Kasumi-1 (cell line): ENCODE measurements around the gene CYB561D1.

Experiments used
- DNase-seq, 2 experiments: peaks; one replicate each; lab custom pipeline; 2025; lab: John Stamatoyannopoulos, UW

The CYB561D1 gene

DNA sequence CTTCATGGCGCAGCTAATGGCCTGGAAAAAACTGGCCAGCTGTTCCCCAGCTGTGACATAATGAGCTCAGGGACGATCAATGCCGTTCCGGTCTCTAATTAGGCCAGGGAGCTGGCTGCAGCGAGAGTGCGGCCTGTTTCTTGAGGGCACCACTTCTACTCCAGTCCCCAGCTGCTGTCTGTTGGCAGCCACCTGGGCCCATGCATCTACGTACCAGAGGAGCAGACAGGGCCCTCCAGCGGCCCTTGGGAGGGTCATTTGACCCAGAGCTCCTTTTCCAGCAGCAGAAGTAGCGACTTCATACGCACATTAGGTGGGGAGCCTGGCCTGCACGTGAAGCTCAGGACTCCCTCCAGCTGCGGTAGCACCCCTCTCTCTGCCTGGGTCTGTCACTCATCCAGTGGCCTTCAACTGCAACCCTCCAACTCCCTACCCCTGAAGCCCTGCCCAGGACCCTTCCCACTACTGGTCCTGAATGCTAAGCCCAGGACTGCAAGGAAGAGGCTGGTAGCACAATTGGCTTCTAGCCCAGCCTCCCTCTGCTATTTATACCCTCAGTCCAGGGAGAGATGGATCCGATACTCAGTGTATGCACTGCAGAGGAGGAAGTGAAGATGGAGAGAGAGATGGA is 36.7 kb downstream of the CYB561D1 start:
- DNase-seq = no peak

DNA sequence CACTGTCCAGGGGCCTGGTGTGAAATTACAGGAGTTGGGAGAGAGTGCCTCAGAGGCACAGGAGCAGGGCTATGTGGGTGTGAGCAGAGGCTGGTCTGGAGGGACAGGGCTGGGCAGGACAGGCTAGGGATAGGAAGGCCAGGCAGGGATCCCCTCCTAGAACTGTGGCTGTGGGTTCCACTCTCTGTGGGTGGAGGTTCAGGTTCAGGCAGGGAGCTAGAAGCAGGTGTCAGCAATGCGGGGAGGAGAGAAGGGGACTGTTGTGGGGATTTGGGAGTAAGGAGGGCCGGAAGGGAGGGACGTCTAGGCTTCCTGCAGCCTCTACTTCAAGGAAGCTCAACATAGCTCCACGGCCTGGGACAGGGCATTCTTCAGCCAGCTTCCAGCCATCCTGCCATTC is 37.5 kb downstream of the CYB561D1 start:
- DNase-seq = no peak

DNA sequence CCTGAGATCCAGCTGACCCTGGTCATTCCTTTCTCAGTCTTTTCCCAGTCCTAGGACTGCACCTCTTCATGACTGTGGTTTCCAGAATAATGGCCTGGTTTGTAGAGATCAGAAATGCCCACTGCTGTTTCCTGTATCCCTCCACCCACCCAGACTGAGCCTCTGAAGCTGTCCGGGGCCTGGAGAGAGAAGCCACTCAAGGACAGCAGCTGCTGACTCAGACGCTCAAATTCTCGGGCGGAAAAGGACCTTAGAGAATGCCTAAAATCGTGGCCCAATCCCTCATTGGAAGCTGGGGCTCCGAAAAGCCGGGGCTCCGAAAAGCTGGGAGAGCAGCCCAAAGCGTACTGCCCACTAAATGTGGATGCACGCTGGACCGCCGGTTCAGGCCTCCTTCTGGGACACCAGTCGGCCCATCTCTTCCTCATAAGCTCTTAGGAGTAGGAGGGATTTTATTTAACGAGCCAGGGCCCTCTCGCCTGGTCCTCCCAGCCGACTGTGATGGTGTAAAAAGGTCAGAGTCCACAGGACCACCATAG is 38.0 kb downstream of the CYB561D1 start:
- DNase-seq = no peak

DNA sequence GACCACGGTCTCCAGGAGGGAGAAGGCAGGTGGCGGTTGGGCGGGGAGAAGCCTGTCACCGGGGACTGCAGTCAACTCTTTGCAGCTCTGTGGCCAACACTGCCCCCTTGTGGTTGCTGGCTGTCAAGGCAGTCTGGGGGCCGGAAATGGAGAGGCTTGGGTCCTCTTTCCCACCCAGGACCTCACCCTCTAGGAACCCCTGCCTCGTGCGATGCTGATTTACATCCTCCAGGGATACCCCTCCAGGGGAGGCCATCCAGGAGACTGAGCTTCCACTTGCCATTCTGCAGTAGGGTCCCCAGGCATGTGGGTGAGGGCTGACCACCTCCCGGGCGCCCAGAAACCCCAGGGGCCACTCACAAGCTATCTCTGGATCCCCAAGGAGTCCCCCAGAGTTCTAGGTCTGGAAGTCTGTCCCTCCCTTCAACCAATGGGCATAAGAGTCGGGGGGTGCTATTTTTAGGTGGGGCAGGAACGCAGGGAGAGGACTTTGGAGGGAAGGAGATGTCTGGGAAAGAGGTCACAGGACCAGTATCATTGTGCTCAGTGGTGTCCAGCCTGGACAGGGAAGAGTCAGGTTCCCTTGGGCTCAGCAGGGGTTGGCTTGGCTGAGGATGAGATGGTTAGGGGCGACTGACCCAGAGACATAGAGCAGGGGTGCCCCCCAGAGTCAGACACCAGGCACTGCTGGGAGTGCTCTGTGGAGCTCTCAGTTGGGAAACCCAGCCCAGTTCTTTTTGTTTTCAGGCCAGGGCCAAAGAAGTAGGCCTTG is 38.7 kb downstream of the CYB561D1 start:
- DNase-seq = peak; percentile 79 to 86

DNA sequence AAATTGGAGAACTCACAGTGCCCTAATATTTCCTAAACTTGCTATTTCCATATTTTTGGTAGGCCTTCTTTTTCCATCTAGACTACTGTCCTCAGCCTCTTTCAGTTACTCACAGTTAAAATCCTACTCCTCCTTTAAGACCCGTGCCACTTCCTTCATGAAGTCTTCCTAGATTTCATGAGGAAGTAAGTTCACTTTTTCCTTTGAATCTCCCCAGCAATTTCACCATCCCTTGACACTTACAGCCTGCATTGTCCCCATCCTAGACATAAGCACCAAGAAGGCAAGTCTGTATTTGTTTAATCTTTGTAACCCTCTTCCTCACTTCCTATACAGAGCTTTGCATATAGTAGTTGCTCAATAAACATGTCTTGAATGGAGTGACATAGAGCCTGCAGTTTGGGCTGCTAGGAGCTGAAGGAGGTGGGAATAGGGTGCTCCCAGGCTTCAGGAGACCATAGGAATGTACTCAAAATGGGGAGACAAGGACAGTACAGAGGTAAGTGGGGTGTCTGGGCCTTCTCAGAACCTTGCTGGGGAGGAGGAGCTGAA is 40.5 kb downstream of the CYB561D1 start:
- DNase-seq = no peak

DNA sequence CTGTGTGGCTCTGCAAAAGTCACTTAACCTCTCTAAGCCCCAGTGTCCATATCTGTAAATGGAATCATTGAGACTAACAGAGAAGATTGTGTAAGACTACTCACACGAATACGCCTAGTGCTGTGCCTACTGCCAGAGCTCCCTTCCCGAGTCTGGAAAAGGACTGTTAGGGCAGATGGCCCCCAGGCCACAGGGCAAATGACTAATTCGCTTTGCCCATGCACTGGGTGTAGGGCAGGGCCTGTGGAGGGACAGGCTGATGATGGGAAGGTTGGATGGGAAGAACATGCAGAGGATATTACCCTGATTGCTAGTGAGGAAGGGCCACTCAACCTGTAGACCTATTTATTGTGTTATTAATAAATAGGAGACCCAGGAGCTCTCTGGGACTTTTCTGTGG is 41.6 kb downstream of the CYB561D1 start:
- no peak for DNase-seq

DNA sequence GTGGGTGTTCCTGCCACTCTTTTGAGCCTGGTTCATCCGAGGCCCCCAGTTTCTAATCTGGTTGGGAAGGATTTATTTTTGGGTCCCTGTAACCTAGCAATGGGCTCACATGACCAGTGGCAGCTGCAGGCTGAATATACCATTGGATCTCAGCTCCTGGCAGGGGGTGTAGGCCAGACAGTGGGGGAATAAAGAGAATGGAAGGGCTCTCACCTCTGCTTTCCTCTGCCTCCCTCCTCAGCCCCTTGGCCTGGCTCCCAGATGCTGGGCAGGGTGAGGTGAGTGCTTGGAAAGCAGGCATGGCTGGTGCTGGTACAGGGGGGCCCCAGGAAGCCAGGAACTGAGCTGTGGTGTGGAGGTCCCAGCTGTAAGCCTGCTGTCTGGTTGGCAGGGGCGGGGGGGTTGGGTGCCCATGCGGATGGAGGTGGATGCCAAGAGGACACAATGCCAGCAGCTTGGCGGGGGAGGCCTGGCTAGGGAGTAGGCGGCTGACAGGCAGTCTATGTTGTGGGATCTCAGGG is 42.1 kb downstream of the CYB561D1 start:
- no peak for DNase-seq

DNA sequence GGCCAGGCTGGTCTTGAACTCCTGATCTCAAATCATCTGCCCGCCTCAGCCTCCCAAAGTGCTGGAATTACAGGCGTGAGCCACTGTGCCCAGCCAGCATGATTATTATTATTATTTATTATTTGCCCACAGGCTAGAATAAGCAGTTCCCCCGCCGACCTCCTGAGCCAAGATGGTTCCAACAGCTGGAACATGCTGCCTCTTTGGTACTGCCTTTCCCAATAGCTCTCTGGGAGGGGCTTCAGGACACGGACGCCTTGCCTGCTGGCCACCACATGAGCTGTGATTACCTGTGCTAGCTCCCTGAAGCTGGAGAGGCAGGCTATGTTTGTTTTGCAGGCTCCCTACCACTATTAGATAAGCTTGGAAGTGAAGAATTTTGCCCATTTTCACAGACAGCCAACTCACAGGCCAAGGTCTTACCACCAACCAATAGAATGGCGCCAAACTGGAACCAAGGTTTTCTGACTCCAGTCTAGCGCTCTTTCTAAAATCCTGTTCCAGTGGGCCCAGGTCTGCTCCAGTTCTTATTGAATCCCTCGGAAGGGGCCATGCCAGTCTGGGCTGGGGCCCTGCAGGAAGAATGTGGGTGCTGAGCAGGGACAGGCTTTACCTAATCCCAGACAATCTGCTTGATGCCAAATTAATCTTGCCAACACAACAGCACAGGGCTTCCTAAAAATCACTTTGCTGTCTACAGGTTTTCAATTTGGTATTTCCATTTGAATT is 43.7 kb downstream of the CYB561D1 start:
- DNase-seq = no peak

DNA sequence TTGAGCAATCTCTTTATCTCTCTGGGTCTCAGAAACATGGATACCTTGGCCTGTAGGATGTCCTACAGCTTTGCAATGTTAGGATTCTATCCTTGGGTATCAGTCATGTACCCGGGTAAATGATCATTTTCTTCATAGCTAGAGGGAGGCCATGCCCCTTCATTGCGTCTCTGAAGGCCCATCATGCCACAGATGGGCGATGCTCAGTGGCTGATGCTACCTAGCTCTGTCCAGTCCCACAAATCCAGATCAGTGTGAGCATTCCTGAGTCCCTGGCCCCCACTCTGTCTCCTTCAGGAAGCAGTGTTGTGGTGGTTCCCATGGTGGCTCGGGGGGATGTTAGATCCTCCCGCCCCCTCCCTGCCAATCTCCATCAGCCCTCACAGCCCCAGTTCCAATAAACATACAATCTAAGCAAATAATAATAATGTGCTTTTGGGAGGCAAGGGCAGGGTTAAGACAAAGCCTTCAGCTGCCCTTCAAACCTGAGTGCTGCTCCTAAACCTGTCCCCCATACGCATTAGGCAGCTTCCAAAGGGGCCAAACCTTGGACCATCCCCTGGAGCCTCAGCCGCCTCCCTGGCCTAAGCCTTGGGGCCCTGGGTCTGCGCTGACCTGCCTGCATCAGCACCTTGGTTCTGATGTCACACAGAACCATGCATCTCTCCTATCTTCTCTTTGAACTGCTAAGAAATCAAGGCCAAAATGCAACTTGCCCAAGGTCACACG is 45.1 kb downstream of the CYB561D1 start:
- no peak for DNase-seq

DNA sequence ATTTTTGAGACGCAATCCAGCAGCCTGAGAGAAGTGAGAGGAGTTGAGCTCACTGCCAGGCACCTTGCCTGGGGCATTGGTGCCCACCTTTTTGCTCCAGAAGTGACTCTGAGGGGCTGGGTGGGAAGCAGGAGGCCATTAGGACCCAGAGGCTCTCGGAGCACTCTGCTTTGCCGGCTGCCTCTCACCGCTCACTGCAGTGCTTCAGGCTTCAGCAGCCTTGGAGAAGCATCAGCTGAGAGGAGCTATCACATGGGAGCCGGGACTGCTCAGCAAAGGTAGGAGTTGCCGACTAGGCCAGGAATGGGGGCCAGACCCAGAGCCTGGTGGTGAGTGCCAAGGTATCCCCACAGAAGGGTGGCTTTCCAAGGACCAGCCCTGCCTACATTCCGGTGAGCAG is 45.8 kb downstream of the CYB561D1 start, which contains the start of gene GPR61:
Gene GPR61, plus strand, starts transcription at position 197 of the 400 bp plus-strand sequence. CDS start 3,151 bp downstream, outside the sequence.
- DNase-seq = no peak

DNA sequence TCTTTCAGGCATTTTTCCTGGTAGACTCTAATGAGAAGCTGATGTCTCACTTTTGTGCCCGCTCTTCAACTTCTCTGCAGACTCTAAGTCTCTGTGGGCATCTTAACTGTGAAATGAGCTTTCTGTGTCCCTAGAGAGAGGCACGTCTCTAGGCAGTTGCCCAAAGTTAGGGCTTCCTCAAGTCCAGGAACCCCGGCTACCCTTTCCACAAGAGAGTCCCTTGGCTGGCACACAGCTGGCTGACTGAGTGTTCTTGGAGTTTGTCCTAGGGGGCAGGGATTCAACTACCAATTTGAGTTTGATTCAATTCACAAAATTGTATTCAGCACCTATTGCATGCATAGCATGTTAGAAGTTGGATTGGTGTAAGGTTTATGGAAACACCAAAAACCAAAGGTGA is 47.2 kb downstream of the CYB561D1 start:
- DNase-seq = no peak

DNA sequence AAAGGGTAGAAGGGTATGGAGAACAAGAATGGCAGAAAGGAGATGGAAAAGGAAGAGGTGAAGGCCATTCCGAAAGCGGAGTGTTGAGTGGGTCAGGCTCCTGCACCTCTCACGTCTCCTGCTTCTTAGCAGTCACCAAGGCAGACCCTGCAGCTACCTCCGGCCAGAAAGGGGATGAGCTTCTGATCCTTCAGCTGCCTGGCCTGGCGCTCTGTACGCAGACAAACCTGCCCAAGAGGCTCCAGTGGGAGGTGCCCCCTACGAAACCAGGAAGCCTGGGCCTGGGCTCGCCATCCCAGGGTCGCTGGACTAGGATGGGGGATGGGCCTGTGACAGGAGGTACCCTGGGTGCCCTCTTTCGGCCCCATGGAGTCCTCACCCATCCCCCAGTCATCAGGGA is 48.8 kb downstream of the CYB561D1 start:
- DNase-seq = no peak

DNA sequence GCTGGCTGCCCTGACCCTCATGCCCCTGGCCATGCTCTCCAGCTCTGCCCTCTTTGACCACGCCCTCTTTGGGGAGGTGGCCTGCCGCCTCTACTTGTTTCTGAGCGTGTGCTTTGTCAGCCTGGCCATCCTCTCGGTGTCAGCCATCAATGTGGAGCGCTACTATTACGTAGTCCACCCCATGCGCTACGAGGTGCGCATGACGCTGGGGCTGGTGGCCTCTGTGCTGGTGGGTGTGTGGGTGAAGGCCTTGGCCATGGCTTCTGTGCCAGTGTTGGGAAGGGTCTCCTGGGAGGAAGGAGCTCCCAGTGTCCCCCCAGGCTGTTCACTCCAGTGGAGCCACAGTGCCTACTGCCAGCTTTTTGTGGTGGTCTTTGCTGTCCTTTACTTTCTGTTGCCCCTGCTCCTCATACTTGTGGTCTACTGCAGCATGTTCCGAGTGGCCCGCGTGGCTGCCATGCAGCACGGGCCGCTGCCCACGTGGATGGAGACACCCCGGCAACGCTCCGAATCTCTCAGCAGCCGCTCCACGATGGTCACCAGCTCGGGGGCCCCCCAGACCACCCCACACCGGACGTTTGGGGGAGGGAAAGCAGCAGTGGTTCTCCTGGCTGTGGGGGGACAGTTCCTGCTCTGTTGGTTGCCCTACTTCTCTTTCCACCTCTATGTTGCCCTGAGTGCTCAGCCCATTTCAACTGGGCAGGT is 49.5 kb downstream of the CYB561D1 start:
- DNase-seq = no peak

DNA sequence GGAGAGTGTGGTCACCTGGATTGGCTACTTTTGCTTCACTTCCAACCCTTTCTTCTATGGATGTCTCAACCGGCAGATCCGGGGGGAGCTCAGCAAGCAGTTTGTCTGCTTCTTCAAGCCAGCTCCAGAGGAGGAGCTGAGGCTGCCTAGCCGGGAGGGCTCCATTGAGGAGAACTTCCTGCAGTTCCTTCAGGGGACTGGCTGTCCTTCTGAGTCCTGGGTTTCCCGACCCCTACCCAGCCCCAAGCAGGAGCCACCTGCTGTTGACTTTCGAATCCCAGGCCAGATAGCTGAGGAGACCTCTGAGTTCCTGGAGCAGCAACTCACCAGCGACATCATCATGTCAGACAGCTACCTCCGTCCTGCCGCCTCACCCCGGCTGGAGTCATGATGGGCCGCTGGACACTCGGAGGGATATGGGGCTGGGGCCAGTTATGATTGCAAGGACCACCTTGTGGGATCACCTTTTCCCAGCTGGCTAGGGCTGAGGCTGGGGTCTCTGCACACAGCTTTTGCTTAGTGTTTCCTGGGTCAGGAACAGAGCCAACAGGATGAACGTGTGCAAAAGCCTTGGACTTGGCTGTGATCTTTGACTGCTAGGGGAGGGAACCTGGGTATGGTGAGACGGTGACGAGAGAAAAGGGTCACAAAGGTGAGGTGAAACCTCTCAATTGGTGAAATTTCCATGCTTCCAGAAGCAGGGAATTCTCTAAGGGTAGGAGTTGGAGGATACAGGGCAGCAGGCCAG is 50.3 kb downstream of the CYB561D1 start:
- no peak for DNase-seq

DNA sequence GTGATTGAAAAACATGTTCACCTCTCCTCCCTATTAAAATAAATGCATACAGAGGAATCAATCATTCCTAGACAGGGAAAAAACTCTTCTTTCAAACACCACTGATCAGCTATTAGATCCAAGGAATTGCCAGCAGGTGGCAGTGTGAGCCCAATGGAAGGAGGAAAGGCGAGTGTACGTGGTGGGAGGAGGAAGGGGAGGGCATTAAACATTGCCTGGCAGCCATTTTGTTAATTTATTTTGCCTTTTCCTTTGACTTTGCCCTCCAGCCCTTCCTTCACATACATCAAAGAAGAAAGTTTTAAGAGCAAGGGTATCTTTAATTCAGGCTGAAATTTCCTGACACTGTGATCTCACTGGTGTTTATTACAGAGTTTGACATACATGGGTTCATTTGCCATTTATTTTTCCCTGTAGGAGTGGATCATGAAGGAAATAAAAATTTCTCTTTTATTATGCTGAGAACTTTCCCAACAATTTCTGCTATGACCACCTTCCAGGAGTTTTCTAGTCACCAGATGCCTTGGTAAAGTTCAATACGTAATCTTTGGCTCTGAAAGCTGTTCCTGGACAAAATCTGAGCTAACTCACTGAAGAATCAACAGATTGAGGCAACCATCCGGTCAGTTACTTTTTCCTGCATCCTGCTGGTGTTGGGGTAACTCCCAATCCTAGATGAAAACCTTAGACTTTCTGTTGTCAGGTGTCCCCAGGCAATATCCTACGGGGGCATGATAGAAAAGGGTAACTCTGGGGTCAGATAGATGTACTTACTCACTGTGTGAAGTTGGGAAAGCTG is 52.6 kb downstream of the CYB561D1 start:
- DNase-seq = peak; percentile 95 to 96

DNA sequence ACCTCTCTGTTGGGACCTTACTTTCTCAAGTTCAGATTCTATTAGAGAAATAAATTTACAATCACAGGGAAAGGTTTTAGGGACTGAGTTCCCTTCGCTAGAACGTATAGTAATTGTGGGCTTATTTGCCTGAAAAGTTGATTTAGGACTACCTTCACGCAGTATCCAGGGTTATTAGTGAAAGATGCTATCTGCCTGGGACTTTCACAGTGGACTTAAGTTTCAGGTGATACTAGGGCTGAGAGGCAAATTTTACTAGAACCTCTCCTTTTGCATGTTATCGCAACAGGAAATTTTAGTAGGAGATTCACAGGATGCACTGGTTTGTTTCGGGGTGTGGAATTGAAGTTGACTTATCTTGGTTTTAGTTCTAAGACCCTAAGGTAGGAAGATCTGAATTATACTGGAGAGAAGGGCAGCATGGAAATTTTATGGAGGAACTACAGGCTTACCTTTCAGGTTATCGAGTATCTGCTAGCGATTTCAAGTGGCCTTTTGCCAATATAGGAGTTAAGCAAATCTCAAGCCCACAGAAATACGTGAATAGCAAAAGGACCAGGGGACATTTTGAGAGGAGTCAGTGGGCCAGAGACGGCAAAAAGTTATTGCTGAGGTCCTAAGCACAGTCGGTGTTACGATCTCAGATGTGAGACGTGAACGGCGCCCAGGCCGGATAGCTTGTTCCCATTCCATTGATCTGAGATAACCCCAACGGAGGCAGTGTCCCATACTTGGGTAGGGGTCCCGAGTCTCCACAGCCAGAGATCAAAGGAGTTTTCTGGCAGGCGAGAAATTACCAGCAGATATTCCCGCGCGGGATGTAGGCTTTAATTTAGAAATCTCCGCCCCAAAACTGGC is 53.8 kb downstream of the CYB561D1 start:
- DNase-seq = peak; percentile 25 to 41

DNA sequence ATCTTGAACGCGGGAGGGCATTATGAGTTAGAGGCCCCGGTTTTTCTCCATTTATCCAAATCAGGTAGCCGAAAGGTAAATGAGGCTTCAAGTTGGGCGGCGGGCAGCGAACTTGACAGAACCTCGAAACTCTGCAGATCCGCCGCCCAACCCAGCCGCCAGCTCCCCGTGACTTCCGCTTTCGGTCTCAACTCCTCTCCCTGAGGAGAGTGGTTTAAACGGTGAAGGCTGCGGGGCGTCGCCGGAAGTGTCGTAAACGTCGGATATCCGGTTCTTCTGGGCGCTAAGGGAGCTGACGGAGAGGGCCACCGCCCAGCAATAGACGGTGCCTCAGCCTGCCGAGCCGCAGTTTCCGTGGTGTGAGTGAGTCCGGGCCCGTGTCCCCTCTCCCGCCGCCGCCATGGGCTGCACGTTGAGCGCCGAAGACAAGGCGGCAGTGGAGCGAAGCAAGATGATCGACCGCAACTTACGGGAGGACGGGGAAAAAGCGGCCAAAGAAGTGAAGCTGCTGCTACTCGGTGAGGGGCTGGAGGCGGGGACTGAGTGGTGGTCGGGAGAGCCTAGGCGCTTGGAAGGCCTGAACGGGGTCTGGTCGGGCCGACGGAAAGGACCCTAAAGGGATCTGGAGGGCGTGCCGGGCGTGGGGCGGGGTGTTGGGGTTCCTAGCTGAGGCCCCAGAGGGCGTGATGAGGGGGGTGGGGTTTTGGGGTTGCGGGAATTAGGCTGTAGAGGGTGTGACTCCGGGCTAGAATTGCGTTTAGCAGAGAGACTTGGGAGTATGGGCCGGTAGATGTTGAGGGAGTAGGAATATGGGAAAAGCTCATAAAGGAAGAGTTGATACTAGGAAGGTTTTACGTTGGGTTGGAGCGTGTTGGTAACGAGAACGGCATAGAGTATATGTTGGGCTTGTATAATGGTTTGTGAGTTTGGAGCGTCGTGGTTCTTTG is 54.7 kb downstream of the CYB561D1 start, which contains the start of gene GNAI3:
Gene GNAI3, plus strand, starts transcription at position 295 of the 947 bp plus-strand sequence. Its CDS starts 106 bp downstream, at position 401.
- peak; percentile 97 for DNase-seq
